Panc1 (cell line): ENCODE measurements around the gene WDR76. TPM values are rescaled to one million over a fixed set of nuclear protein-coding genes. Genes with fewer than 3 reads are reported as not detected.
"Not testable (repeated sequence)": the region's sequence is repeated elsewhere in the genome, so short reads cannot be mapped to it uniquely, and the experiment has no call there.

Experiments used
- ATAC-seq: fragments of 200-7000 bp; cut with Tn5 transposase; 2 replicates; pipeline ENCODE4 v1.9.1; 2020; ENCODE audit warnings: mild to moderate bottlenecking, moderate library complexity
- BruUV-seq: library from RNA; stranded (reverse); fragments of 400-500 nt; replicated peaks from 2 replicates; lab custom pipeline; 2021; lab: Mats Ljungman, UMichigan
- CTCF ChIA-PET: fragments of 300-600 bp; sonication (Branson Sonifier 250); formaldehyde crosslinking; loops from one replicate; lab custom pipeline; 2022; ENCODE audit warnings: antibody characterized with exemption; lab: Charles Lee
- POLR2A ChIA-PET: fragments of 300-600 bp; sonication (Branson Sonifier 250); formaldehyde crosslinking; loops from one replicate; lab custom pipeline; 2022; ENCODE audit warnings: antibody characterized with exemption; lab: Charles Lee
- DNase-seq: peaks from one replicate; pipeline ENCODE4 v3.0.0-alpha.2; 2010; ENCODE audit warnings: low read depth, low spot score
- H3K27ac ChIP-seq: 2 replicates; pipeline ENCODE4 v1.5.1; 2011; ENCODE audit warnings: mild to moderate bottlenecking, low read length, inconsistent platforms
- H3K27me3 ChIP-seq: fragments of 200-500 bp; sonication (Bioruptor generic); 2 replicates; pipeline ENCODE4 v1.6.0; 2014; ENCODE audit warnings: low read length, inconsistent platforms; ENCODE audit not compliant: control insufficient read depth, insufficient read depth
- H3K36me3 ChIP-seq: fragments of 200-500 bp; sonication (Bioruptor generic); 2 replicates; pipeline ENCODE4 v1.5.1; 2014; ENCODE audit warnings: inconsistent platforms, mild to moderate bottlenecking, low read length, moderate library complexity; ENCODE audit not compliant: control insufficient read depth, insufficient read depth
- H3K4me1 ChIP-seq: 2 replicates; pipeline ENCODE4 v1.5.1; 2011; ENCODE audit warnings: inconsistent platforms, mild to moderate bottlenecking, low read length, moderate library complexity; ENCODE audit not compliant: control insufficient read depth, insufficient read depth
- H3K4me3 ChIP-seq, 2 experiments: 2 replicates each; pipeline ENCODE4 v1.5.1; 2011 to 2012; ENCODE audit warnings: low read depth in 2 of 2, low read length in 2 of 2, mild to moderate bottlenecking in 2 of 2, inconsistent platforms in 1 of 2, moderate library complexity in 1 of 2
- H3K9me3 ChIP-seq: fragments of 200-500 bp; sonication (Bioruptor generic); 2 replicates; pipeline ENCODE4 v1.5.1; 2014; ENCODE audit warnings: low read depth, mild to moderate bottlenecking, inconsistent platforms, low read length, moderate library complexity; ENCODE audit not compliant: control insufficient read depth, insufficient read depth
- POLR2AphosphoS5 ChIP-seq: IDR thresholded peaks from 2 replicates; pipeline ENCODE4 v1.6.1; 2012; ENCODE audit warnings: mild to moderate bottlenecking, low read depth, low read length, moderate library complexity
- SIN3A ChIP-seq: IDR thresholded peaks from 2 replicates; pipeline ENCODE4 v1.6.1; 2012; ENCODE audit warnings: low read depth, mild to moderate bottlenecking, low read length, moderate library complexity, borderline replicate concordance; ENCODE audit not compliant: insufficient read depth
- TCF7L2 ChIP-seq: IDR thresholded peaks from 2 replicates; pipeline ENCODE4 v1.6.1; 2011; ENCODE audit warnings: mild to moderate bottlenecking, low read depth, low read length, inconsistent platforms
- in situ Hi-C: cut with HindIII; loops from 2 replicates; pipeline ENCODE4 v1.10.0; 2016; ENCODE audit warnings: low sequenced_read_pairs, low pct_unique_long_range_greater_than_20kb
- intact Hi-C: fragments of 100-400 bp; cut with micrococcal nuclease; formaldehyde crosslinking; loops from one replicate; pipeline ENCODE4 v1.10.0; 2022; ENCODE audit not compliant: unreplicated experiment
- total RNA-seq: library from RNA; stranded (reverse); gene quantifications from one replicate; pipeline ENCODE4 v1.2.1, GENCODE V29; 2021; ENCODE audit not compliant: unreplicated experiment
- TF ChIP-seq, protein P1 (sequence below): fragments of 450-650 bp; IDR thresholded peaks from 2 replicates; pipeline ENCODE4 v1.5.1; 2017; ENCODE audit warnings: mild to moderate bottlenecking
- TF ChIP-seq, protein P2 (sequence below), 2 experiments: IDR thresholded peaks; 2 replicates each; pipeline ENCODE4 v1.6.1; 2011 to 2012; ENCODE audit warnings: low read depth in 2 of 2, control low read depth in 1 of 2, low read length in 1 of 2, mild to moderate bottlenecking in 1 of 2, moderate library complexity in 1 of 2; ENCODE audit not compliant: insufficient read depth in 1 of 2

The WDR76 gene
- total RNA-seq, 1 experiment from 2014 or later: 40.0 TPM

DNA sequence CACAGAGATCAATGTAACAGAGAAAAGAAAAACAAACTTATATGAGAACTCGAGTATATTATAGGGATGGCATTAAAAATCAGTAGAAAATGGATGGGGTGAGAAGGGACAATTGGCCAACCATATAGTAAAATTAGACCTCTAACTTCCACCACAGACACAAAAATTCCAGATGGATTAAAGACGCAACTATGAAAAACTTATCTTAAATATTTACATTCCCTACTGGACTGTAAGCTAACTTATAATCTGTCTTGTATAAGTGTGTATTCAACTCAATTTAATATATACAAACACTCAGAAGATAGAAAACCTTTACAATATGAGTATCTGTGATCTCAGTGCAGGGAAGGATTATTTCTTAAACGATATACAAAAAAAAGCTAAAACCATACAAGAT is 5.3 kb upstream of the WDR76 start:
- DNase-seq (no peak), ATAC-seq (no peak)
- POLR2A ChIA-PET: no interaction called here
- Histone ChIP-seq H3K27me3 (no peaks in the 10 kb centered on the region), H3K27ac (no peak overlapping the region), H3K36me3 (peaks cover 3% of the 10 kb centered on the region; the same call in 1 of the 2 replicates), H3K4me1 (0 out of 2 replicates have a peak, but pooled peaks cover 4% of the 10 kb centered on the region), H3K4me3 (no peak overlapping the region), H3K9me3 (no peaks in the 10 kb centered on the region)
- CTCF ChIA-PET: no interaction called here
- intact Hi-C loops (no loop called here), in situ Hi-C loops (no loop called here)
- TF ChIP-seq POLR2AphosphoS5 (no peak), SIN3A (no peak)
- BruUV-seq: no TSS peak

DNA sequence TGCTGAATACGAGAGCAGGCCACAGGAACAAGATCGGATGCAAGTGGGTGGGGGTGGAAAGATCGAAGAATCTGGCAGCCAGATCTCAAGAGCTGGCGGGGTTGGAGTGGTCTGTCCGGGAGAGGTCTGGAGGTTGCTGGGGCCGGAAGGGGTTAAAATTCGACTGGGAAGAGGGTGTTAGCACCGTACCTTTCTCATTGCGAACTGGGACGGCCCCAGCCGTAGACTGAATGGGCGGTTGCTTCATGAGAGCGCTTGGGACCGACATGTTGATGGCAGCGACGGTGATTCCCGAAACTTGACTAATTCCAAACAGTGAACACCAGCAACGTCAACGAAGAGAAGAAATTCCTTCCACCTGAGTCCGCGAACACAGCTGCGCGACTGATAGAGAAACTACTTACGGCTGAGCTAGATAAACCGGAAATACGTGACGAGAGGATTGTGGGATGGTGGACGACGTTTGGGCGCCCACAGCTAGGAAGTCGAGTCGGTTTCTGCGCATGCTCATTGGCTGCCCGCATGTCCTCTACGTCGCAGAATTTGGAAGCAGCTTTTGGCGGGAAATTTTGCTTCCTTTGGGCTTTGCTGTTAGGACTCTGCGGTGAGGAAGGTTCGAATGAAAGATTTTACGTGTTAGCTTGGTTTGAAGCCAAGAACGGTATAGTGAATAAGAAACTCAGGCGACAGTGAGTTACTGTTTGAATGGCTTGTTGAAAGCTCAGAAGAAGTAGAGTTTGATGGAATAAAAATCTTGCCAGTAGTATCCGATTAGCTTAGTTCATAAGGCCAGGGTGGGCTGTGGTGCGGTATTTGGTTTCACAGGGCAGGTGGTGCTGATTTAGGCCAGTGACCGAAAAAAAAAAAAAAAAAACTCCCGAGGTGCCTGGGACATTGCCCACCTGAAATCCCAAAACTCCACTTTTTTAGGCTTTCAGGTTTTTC is 2.2 kb upstream of the WDR76 start, which contains the start of gene MFAP1:
Gene MFAP1 (minus strand): TSS at position 389 of the 945 bp plus-strand sequence. CDS start 121 bp downstream, at position 268.
- peak; percentile 90; the same call in 1 of the 2 replicates for TF ChIP-seq SIN3A
- TF ChIP-seq TCF7L2: no peak
- TF ChIP-seq POLR2AphosphoS5: peak; percentile 98
- TF ChIP-seq, protein P1, sequence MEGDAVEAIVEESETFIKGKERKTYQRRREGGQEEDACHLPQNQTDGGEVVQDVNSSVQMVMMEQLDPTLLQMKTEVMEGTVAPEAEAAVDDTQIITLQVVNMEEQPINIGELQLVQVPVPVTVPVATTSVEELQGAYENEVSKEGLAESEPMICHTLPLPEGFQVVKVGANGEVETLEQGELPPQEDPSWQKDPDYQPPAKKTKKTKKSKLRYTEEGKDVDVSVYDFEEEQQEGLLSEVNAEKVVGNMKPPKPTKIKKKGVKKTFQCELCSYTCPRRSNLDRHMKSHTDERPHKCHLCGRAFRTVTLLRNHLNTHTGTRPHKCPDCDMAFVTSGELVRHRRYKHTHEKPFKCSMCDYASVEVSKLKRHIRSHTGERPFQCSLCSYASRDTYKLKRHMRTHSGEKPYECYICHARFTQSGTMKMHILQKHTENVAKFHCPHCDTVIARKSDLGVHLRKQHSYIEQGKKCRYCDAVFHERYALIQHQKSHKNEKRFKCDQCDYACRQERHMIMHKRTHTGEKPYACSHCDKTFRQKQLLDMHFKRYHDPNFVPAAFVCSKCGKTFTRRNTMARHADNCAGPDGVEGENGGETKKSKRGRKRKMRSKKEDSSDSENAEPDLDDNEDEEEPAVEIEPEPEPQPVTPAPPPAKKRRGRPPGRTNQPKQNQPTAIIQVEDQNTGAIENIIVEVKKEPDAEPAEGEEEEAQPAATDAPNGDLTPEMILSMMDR: no peak
- TF ChIP-seq, protein P2, sequence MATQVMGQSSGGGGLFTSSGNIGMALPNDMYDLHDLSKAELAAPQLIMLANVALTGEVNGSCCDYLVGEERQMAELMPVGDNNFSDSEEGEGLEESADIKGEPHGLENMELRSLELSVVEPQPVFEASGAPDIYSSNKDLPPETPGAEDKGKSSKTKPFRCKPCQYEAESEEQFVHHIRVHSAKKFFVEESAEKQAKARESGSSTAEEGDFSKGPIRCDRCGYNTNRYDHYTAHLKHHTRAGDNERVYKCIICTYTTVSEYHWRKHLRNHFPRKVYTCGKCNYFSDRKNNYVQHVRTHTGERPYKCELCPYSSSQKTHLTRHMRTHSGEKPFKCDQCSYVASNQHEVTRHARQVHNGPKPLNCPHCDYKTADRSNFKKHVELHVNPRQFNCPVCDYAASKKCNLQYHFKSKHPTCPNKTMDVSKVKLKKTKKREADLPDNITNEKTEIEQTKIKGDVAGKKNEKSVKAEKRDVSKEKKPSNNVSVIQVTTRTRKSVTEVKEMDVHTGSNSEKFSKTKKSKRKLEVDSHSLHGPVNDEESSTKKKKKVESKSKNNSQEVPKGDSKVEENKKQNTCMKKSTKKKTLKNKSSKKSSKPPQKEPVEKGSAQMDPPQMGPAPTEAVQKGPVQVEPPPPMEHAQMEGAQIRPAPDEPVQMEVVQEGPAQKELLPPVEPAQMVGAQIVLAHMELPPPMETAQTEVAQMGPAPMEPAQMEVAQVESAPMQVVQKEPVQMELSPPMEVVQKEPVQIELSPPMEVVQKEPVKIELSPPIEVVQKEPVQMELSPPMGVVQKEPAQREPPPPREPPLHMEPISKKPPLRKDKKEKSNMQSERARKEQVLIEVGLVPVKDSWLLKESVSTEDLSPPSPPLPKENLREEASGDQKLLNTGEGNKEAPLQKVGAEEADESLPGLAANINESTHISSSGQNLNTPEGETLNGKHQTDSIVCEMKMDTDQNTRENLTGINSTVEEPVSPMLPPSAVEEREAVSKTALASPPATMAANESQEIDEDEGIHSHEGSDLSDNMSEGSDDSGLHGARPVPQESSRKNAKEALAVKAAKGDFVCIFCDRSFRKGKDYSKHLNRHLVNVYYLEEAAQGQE (IDR thresholded peaks at IDR 0.05; ENCODE audit: insufficient read depth in 1 of 2, low read depth in 2 of 2, low read length in 1 of 2): no peak
- in situ Hi-C loops: no loop called here
- no peaks in the 10 kb centered on the region for H3K27me3 ChIP-seq
- peak within 1 kb of the TSS; percentile 77 to 87 for H3K4me3 ChIP-seq
- H3K4me1 ChIP-seq: peaks cover 14% of the 10 kb centered on the region
- H3K27ac ChIP-seq: peak within 1 kb of the TSS; percentile 94
- H3K9me3 ChIP-seq: no peaks in the 10 kb centered on the region
- intact Hi-C loops: no loop called here
- ChIA-PET POLR2A (interaction anchor here (0.5 to 0.6 kb wide), 3 partner anchors 36 to 569 kb away, joined by 3 read pairs; no protein-coding TSS in a partner anchor), CTCF (no interaction called here)
- ATAC-seq: peak; percentile 92
- H3K36me3 ChIP-seq: peaks cover 3% of the 10 kb centered on the region
- TSS peak; percentile 96 for BruUV-seq
- peak; percentile 93 for DNase-seq

DNA sequence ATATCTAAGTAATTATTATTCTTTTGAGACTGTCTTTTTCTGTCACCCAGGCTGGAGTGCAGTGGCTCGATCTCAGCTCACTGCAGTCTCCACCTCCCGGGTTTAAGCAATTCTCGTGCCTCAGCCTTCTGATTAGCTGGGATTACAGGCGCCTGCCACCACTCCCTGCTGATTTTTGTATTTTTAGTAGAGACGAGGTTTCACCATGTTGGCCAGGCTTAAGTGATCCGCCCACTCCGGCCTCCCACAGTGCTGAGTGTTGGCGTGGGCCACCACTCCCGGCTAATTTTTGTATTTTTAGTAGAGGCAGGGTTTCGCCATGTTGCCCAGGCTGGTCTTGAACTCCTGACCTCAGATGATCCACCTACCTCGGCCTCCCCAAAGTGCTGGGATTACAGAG is 1.5 kb upstream of the WDR76 start:
- H3K4me1 ChIP-seq: peaks cover 14% of the 10 kb centered on the region
- BruUV-seq, H3K4me3 ChIP-seq, CTCF ChIA-PET, H3K27me3 ChIP-seq, DNase-seq, POLR2A ChIA-PET, in situ Hi-C loops, H3K36me3 ChIP-seq, intact Hi-C loops, ATAC-seq, H3K9me3 ChIP-seq: not testable (repeated sequence)
- peak overlapping the region; percentile 94 for H3K27ac ChIP-seq
